GM12801 (cell line): ENCODE data around the gene AFG1L.

Experiments used
- TF ChIP-seq, protein P1 (sequence below): IDR thresholded peaks from one replicate; pipeline ENCODE4 v1.5.1; 2011; ENCODE audit warnings: control low read depth; ENCODE audit not compliant: insufficient read length; ENCODE audit errors: extremely low read depth

Gene AFG1L

GRCh38 chr6:108321253-108321747 is 26.4 kb downstream of the AFG1L start:
- TF ChIP-seq, protein P1, sequence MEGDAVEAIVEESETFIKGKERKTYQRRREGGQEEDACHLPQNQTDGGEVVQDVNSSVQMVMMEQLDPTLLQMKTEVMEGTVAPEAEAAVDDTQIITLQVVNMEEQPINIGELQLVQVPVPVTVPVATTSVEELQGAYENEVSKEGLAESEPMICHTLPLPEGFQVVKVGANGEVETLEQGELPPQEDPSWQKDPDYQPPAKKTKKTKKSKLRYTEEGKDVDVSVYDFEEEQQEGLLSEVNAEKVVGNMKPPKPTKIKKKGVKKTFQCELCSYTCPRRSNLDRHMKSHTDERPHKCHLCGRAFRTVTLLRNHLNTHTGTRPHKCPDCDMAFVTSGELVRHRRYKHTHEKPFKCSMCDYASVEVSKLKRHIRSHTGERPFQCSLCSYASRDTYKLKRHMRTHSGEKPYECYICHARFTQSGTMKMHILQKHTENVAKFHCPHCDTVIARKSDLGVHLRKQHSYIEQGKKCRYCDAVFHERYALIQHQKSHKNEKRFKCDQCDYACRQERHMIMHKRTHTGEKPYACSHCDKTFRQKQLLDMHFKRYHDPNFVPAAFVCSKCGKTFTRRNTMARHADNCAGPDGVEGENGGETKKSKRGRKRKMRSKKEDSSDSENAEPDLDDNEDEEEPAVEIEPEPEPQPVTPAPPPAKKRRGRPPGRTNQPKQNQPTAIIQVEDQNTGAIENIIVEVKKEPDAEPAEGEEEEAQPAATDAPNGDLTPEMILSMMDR = no peak

- TF ChIP-seq, protein P1 = no peak
Measured at GRCh38 chr6:108322728-108323127, 27.9 kb downstream of the AFG1L start.

DNA sequence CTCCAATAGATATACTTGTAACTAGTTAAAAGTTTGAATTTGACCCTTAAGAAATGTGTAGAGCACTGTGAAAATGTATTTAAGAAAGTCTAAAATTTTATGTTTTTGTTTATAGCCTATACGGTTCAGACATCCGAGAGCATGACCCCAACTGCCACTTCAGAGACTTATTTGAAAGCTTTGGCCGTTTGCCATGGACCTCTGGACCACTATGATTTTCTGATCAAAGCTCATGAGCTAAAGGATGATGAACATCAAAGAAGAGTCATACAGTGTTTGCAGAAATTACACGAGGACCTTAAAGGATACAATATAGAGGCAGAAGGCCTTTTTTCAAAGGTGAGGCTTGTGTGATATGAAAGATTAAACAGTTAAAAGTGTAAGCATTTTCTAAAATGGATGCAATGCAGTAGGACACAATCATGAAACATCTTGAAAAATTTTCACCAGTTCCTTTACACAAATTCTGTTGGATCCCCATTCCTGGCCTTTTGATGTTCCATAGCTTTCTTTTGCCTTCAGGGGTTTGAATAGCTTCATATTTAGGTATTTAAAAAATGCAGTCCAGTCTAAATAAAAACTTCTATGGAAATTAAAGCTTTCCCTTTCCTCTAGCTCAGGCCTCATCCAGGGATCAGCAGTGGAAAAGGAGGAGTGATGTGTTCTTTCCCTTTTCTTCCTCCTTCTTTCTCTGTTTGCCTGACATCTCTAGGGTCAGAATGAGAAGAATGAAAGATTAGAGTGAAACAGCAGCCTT is 29.0 kb downstream of the AFG1L start:
- TF ChIP-seq, protein P1 = no peak

GRCh38 chr6:108330806-108331205 is 36.0 kb downstream of the AFG1L start:
- TF ChIP-seq, protein P1 = no peak

- TF ChIP-seq, protein P1 = no peak
Measured at GRCh38 chr6:108331982-108332381, 37.1 kb downstream of the AFG1L start.

DNA sequence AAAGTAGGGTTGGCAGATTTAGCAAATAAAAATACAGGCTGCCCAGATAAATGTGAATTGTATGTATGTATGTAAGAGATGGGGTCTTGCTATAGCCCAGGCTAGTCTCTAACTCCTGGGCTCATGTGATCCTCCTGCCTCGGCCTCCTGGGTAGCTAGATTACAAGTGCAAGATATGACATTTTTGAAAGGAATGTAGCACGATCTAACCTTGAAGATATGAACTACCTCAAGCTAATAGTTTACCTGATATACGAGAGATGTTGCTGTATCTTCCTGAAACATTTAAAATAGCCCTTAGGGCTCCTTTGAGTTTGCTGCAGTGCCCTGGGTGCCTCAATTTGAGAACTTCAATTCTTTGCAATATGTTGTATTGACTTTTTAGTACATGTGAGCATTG is 42.1 kb downstream of the AFG1L start:
- TF ChIP-seq, protein P1 = no peak

DNA sequence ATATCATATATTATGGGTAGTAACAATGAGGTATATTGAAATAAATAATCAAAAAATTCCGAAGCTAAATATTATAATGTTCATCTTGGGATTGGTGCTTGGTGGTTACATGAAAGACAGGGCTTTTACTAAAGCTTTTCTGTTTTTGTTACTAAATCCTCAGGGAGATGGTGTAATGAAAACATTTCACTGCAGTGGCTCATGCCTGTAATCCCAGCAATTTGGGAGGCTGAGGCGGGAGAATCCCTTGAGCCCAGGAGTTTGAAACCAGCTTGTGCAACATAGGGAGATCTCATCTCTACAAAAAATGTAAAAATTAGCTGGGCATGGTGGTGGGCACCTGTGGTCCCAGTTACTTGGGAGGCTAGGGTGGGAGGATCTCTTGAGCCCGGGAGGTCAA is 42.9 kb downstream of the AFG1L start:
- TF ChIP-seq, protein P1 = no peak
